GM19023 (cell line): ENCODE measurements around the gene FITM2.
A peak's percentile ranks its signal among the peaks of the same experiment; 100 is the strongest.
"Not testable (repeated sequence)": the region's sequence is repeated elsewhere in the genome, so short reads cannot be mapped to it uniquely, and the experiment has no call there.

ENCODE experiments used
- ATAC-seq: cut with Tn5 transposase; IDR thresholded peaks from one replicate; pipeline ENCODE4 v1.9.1; 2021; ENCODE audit warnings: mild to moderate bottlenecking, moderate library complexity; ENCODE audit not compliant: unreplicated experiment

The FITM2 gene

GRCh38 chr20:44310664-44311639 lies at the start of gene FITM2:
Gene FITM2 (minus strand): TSS chr20:44311202. CDS start chr20:44311148, 54 bp downstream.
- ATAC-seq, result peak; percentile 93

- ATAC-seq, result no peak
These were observed 49.2 kb upstream of the FITM2 start for GRCh38 chr20:44360221-44360620.

- ATAC-seq, result no peak
These were observed 47.8 kb upstream of the FITM2 start for GRCh38 chr20:44358776-44359175.

GRCh38 chr20:44357555-44358125 lies 46.6 kb upstream of the FITM2 start:
- ATAC-seq, result no peak

DNA sequence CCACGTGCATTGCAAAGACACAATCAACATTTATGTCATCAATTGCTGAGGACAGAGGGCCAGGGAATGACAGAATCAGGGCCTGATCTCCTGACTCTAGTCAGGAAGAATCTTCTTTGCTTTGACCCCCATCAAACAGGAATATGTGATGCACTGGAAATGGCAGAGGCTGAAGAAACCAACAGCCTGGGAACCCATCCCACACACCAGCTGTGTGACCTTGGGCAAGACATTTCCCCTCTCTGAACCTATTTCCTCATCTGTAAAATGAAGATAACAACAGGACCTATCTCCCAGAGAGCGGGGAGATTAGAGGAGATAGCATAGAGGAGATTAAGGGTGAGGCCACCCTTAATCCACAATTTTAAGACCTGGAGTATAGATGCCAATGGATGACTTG lies 46.0 kb upstream of the FITM2 start:
- ATAC-seq, result no peak

DNA sequence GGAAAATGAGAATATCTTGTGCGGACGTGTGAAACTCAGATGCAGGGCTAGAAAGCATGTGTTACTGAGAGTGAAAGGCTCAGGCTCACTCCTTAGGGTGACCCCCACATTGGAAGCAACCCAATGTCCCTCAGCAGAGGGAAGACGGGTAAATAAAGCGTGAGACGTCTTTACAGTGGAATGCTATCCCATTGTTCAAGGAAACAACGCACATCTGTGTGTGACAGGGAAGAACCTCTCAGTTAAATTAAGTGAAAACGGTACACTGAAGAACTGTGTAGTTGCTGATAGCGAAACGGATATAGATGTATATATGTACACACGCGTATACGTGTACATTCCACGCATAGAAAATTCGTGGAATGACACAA lies 45.3 kb upstream of the FITM2 start:
- no peak for ATAC-seq

GRCh38 chr20:44355498-44356352 lies 44.7 kb upstream of the FITM2 start, which contains the start of gene HNF4A:
Gene HNF4A (plus strand): TSS chr20:44355699. CDS start chr20:44355805, 106 bp downstream.
- no peak for ATAC-seq

- ATAC-seq, result no peak
These were observed 44.0 kb upstream of the FITM2 start for GRCh38 chr20:44354979-44355497.

GRCh38 chr20:44350567-44350966 lies 39.6 kb upstream of the FITM2 start:
- ATAC-seq, result no peak

DNA sequence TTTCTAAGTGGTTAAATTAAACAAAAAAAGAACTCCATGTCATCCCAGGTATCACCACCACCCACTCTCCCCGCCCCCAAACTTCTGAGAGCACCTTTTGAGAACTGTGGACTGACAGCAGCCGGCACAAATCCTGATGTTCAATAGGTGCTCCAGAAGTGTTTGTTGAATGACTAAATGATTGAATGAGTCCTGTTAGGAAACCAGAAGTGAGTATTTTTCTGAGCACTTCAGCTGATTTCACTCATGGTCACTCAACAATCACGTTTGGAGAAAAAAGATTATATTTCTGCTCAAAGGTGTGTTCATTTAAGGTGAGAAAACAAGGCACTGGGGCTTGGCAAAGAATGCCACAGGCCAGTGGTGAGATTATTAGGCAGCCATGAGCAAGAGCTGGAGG lies 38.3 kb upstream of the FITM2 start:
- ATAC-seq, result no peak

- ATAC-seq, result no peak
These were observed 37.2 kb upstream of the FITM2 start for GRCh38 chr20:44348168-44348659.

GRCh38 chr20:44345941-44346340 lies 34.9 kb upstream of the FITM2 start:
- ATAC-seq, result not testable (repeated sequence)

DNA sequence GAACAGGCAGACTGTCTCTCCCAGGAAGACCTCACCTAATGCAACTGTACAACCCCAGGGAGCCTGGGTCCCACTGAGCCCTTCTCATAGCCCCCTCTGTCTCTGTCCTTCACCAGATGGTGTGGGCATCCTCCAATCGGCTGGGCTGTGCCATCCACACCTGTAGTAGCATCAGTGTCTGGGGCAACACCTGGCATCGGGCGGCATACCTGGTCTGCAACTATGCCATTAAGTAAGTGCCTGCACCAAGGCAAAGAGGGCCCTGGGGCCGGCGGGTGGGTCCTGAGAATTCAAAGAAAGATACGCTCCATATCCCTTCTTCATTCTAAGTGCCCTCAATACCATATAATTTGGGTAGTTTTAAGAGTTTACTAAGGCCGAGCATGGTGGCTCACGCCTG lies 34.1 kb upstream of the FITM2 start:
- no peak for ATAC-seq

DNA sequence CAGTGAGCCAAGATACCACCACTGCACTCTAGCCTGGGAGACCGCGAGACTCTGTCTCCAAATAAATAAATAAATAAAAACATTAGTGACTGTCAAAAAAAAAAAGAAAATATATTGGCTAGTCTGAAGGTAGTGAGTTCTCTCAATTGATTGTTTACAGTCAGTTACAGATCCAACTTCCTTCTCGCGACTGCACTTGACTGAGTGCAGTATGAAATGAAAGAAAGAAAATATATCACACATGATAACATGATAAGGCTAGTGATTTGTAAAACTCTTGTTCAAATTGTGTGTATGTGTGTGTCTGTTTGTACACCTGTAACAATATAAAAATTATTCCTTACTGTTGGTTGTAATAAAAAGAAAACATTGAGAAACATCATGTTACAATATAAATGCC lies 33.7 kb upstream of the FITM2 start:
- ATAC-seq, result no peak

- no peak for ATAC-seq
These were observed 32.2 kb upstream of the FITM2 start for GRCh38 chr20:44343162-44343675.

DNA sequence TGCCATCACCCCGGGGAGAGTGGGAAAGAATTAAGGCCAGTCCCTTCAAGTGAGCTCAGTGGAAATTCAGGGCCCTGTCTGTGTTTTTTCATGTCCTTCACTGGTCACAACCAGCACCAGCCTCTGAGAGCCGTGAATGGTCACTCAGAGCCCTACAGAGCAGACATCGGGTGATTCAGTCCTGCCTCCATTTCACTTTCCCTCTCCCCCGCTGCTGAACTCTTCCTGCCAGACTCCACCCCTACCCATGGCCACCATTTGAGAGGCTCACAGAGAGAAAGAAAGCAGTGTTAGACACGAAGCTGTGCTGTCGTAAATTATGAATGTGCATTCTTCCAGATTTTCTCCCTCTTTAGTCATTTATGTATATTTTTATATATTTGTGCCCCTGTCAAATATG lies 31.2 kb upstream of the FITM2 start:
- no peak for ATAC-seq

DNA sequence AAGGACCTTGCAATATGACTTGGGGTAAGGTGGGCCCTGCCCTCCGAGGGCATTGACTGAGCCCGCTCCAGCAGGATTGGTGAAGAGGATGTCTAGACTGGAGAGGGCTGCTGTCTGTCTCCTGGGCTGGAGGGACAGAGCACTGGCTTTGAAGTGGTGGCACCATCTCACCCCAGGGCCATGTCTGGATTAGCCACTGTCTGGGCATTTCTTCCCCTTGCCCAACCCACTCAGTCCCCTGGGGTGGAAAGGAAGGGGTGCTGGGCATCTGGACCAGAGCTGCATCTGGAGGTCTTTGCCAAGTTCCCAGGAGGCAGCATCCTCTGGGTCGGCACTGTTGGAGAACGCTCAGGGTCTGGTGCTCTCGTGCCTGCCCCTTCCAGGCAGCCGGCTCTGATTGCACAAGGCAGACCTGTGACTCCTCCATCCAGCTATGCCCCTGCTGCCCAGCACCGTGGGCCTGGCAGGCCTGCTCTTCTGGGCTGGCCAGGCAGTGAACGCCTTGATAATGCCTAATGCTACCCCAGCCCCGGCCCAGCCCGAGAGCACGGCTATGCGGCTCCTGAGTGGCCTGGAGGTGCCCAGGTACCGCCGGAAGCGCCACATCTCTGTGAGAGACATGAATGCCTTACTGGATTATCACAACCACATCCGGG lies 25.9 kb upstream of the FITM2 start, which contains the start of gene R3HDML:
Gene R3HDML (plus strand): TSS at position 319 of the 656 bp plus-strand sequence. CDS start 115 bp downstream, at position 434.
- no peak for ATAC-seq

GRCh38 chr20:44336086-44336485 lies 25.1 kb upstream of the FITM2 start:
- ATAC-seq, result no peak

DNA sequence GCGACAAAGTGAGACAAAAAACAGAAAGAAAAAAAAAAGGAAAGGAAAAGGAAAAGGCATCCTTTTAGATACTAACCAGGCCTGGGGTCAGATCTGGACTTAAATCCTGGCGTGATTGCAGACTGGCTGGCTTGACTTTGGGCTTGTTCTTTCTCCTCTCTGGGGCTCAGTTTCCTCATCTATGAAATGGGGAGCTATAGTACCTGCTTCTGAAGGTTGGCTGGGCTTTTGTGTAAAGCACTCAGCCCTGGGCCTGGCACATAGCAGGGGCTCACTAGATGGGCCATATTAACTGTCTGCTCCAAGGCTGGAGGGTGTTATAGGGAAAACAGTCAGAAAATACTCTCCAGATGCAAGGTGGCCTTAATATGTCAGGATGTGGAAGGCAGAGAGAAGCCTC lies 24.7 kb upstream of the FITM2 start:
- ATAC-seq, result no peak

DNA sequence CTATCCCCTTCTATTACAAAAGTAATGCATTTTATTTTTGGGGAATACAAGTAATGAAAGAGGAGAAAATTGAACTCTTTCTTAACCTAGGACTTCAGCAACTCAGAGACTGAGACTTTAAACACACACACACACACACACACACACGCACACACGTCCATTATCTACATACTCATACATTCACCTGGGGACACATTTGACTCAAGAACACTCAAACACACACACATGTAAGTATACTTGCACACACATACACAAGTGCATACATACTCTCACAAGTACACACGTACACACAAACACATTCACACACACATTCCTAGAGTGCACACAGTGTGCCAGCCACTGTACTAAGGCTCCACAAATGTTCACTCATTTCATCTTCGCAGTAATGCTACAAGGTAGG lies 23.7 kb upstream of the FITM2 start:
- no peak for ATAC-seq
